HG03135 (cell line): ENCODE results near the gene KREMEN1.
"Not testable (repeated sequence)": the region's sequence is repeated elsewhere in the genome, so short reads cannot be mapped to it uniquely, and the experiment has no call there.

Source experiments
- ATAC-seq: cut with Tn5 transposase; IDR thresholded peaks from one replicate; pipeline ENCODE4 v1.9.1; 2021; ENCODE audit warnings: mild to moderate bottlenecking, moderate library complexity; ENCODE audit not compliant: unreplicated experiment

Gene KREMEN1

GRCh38 chr22:29098296-29098695 lies 25.5 kb downstream of the KREMEN1 start:
- ATAC-seq = no peak

DNA sequence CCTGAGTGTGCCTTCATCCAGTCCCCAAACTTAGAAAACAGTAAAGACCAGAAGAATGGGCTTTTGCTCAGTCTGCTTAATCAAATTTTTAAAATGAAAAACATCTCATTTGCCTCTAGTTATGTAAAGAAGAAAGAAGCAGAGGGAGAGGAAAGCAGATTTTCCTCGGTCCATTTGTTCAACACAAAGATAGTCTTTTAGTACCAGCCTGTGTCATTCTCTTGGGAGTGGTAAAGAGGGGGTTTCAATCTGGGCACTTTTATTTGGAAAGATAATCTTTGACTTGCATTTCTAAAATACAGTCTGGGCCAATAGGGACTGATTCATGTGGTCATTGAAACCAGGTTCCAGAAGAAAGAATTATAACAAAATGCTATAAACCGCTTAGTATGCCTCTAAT lies 29.5 kb downstream of the KREMEN1 start:
- no peak for ATAC-seq

GRCh38 chr22:29103121-29103520 lies 30.3 kb downstream of the KREMEN1 start:
- ATAC-seq = no peak

DNA sequence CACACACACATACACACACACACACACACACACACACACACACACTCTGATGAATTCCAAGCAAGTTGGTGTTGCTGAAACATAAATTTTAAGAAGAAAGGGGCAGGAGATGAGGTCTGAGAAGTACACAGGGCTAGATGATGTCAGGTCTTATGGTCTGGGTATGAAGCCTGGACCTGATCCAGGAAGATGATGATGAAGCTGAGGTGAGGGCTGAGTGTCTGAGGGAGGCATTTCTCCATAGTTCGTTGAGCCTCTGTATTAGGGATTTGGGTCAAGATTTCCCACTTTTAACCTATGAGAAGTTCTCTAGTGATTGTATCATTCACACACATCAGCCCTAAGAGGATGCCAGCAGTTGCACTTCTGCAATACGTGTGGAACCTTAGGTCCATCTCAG lies 32.6 kb downstream of the KREMEN1 start:
- ATAC-seq = no peak

- no peak for ATAC-seq
These were observed 34.0 kb downstream of the KREMEN1 start for GRCh38 chr22:29106839-29107238.

GRCh38 chr22:29108137-29108536 lies 35.3 kb downstream of the KREMEN1 start:
- no peak for ATAC-seq

DNA sequence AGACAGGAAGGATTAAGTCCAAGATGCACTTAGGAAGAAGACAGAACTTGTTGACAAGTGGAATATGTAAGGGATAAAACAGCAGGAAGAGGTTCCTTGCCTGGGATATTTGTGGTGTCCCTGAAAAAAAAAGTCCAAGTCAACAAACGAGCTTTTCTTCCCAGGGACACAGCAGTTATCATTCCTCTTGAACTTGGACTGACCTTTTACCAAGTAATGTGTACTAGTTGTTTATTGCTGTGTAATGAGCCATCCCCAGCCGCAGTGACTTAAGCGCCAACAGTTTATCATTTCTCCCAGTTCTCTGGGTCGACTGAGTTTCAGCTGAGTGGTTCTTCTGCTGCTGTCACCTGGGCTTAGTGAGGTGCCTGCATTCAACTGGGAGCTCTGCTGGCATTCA lies 37.0 kb downstream of the KREMEN1 start:
- ATAC-seq = no peak

GRCh38 chr22:29110946-29111345 lies 38.1 kb downstream of the KREMEN1 start:
- no peak for ATAC-seq

- no peak for ATAC-seq
These were observed 39.3 kb downstream of the KREMEN1 start for GRCh38 chr22:29112121-29112520.

- ATAC-seq = no peak
These were observed 39.8 kb downstream of the KREMEN1 start for GRCh38 chr22:29112681-29113080.

DNA sequence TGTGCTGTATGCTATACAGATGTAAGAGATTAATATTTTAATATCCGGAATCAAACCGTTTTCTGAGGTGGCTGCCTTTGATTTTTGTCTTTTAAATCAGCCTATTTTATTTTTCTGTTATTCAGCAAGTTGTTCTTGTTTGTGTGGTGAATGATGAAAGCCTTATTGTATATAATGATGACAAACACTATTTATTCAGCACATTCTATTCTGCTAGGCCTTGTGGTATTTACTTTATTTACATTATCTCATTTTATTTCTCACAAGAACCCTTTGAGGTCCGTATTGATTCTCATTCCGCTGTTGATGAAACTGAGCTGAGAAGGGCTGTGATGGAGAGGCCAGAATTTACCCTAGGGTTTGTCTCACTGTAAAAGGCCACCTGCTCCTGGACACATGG lies 40.5 kb downstream of the KREMEN1 start:
- ATAC-seq = no peak

DNA sequence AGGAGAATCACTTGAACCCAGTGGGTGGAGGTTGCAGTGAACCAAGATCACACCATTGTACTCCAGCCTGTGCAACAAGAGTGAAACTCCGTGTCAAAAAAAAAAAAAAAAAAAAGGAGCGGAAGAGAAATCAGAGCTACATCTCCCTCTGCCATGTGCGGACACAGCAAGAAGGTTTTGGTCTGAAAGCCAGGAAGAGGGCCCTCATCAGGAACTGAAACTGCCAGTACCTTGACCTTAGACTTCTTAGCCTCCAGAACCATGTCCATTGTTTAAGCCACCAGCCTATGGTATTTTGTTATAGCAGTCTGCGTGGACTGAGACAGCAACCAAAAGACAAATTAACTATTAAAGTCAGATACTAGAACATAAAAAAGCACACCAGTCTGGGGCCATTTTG lies 41.6 kb downstream of the KREMEN1 start:
- ATAC-seq = no peak

DNA sequence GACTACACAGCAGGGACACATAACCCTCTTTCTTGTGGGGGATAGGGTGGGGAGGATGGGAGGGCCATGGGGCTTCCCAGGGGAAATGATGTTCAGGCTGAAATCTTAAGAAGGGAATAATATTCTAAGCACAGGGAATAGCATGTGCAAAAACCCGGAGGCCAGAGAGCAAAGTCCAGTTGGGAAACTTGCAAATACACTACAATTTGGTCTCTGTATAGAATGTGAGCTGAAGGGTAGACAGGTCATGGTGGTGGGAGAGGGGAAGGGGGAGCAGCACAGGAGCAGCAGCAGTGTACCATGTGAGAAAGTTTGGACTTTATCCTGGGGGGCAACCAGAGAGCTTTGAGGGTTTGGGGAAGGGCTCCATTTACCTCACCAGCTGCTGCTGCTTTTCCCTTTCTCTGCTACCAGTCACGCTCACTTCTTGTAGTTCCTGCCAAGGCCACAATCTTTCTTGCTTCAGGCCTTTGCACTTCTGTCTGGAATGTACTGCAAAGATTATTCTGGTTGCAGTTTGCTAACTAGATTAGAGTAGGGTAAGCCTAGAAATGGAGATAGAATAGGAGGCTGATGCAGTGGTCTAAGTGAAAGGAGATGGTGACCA lies 43.0 kb downstream of the KREMEN1 start:
- ATAC-seq = no peak

DNA sequence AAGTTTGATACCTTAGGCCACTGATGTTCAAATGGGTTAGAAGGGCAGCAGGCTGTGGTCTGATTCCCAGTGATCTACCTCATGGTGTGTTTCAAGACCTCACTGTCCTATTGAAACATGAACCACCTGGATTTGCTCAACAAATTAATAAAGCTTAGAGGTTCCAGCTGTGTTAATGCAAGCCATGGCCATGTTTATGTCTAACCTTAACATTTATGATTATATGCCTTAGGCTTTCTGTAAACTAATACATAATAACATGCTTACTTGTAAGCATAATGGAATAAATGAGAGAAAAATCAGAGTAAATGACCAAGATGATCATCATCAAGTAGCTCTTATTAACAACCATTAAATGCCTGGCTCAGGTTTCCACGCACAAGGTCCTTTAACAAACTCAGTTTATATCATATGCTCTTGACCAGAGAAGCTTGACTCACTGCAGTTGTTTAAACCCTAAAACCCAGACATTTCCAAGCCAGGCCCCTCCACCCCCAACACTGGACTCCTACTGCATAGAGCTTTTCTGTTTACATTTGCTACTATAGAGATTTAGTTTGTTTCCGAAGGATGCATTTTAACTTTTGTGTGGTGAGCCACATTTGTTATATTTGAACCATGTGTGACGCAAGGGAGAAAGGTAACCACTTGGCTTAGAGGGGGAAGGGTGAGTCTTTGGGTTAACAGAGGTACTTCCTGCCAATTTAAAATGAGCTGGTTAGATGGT lies 43.7 kb downstream of the KREMEN1 start:
- no peak for ATAC-seq

- ATAC-seq = no peak
These were observed 45.1 kb downstream of the KREMEN1 start for GRCh38 chr22:29117799-29118477.

DNA sequence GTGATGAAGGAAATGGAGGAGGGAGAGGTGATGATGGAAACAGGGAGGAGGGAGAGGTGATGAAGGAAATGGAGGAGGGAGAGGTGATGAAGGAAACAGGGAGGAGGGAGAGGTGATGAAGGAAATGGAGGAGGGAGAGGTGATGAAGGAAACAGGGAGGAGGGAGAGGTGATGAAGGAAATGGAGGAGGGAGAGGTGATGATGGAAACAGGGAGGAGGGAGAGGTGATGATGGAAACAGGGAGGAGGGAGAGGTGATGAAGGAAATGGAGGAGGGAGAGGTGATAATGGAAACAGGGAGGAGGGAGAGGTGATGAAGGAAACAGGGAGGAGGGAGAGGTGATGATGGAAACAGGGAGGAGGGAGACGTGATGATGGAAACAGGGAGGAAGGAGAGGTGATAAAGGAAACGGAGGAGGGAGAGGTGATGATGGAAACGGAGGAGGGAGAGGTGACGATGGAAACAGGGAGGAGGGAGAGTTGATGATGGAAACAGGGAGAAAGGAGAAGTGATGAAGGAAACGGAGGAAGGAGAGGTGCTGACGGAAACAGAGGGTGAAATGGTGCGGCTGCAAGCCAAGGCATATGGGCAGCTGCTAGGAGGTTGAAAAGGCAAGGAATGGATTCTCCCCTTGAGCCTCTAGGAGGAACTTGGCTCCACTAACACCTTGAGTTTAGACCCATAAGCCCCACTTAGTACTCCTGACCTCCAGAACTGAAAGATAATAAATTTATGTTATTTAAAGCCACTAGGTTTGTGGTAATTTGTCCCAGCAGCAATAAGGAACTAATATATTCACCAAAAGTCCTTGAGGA lies 47.5 kb downstream of the KREMEN1 start:
- ATAC-seq = not testable (repeated sequence)

- ATAC-seq = no peak
These were observed 48.3 kb downstream of the KREMEN1 start for GRCh38 chr22:29121124-29121523.

- no peak for ATAC-seq
These were observed 49.2 kb downstream of the KREMEN1 start for GRCh38 chr22:29122041-29122440.

GRCh38 chr22:29124777-29125442 lies 52.1 kb downstream of the KREMEN1 start:
- no peak for ATAC-seq

DNA sequence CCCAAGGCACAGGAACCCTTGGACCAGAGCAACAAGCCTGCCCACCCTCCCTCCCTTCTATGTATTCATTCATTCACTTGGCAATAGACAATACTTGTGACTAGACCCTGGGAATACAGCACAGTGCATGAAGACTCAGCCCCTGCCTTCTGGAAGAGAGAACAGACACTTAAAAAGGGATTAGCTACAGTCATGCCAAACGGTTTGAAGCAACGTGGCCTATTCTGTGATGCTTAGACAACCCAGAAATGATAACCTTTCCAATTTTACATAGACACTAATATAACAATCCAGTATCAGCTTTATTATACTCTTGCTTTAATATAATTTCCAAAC lies 52.6 kb downstream of the KREMEN1 start:
- ATAC-seq = no peak

GRCh38 chr22:29125844-29126243 lies 53.0 kb downstream of the KREMEN1 start:
- ATAC-seq = no peak
